ENCODE measurements around the gene INPP5A. TPM values are rescaled to one million over a fixed set of nuclear protein-coding genes. Genes with fewer than 3 reads are reported as not detected.

Gene INPP5A
- total and polyA plus RNA-seq, 4 donors, result 34.7 to 43.5 (median 41.2) TPM

- H3K4me1 ChIP-seq (ENCODE audit: control insufficient read depth, insufficient read depth, low read length), result peaks cover under 1% of the 10 kb centered on the region
- DNase-seq (ENCODE audit: low read depth in 4 of 6, low spot score in 6 of 6), result no peak
- H3K9me3 ChIP-seq (ENCODE audit: control insufficient read depth, insufficient read depth, low read length), result no peaks in the 10 kb centered on the region
- WGBS (ENCODE audit: insufficient coverage), result 94% methylated on average over 18 of the region's 18 CpGs
- H3K27me3 ChIP-seq (ENCODE audit: control insufficient read depth, insufficient read depth, low read length), result no peaks in the 10 kb centered on the region
- peaks cover 94% of the 10 kb centered on the region for H3K36me3 ChIP-seq (ENCODE audit: control insufficient read depth, insufficient read depth, low read length)
- H3K4me3 ChIP-seq (ENCODE audit: low read depth, low read length), result no peak overlapping the region
- no peak overlapping the region for H3K27ac ChIP-seq (ENCODE audit: low read depth, low read length)
Observed at GRCh38 chr10:132754071-132754470, 216.5 kb downstream of the INPP5A start.

- no peaks in the 10 kb centered on the region for H3K27me3 ChIP-seq (ENCODE audit: control insufficient read depth, insufficient read depth, low read length)
- WGBS (ENCODE audit: insufficient coverage), result 99% methylated on average over 15 of the region's 15 CpGs
- H3K4me3 ChIP-seq (ENCODE audit: low read depth, low read length), result no peak overlapping the region
- H3K9me3 ChIP-seq (ENCODE audit: control insufficient read depth, insufficient read depth, low read length), result no peaks in the 10 kb centered on the region
- no peaks in the 10 kb centered on the region for H3K4me1 ChIP-seq (ENCODE audit: control insufficient read depth, insufficient read depth, low read length)
- H3K27ac ChIP-seq (ENCODE audit: low read depth, low read length), result no peak overlapping the region
- H3K36me3 ChIP-seq (ENCODE audit: control insufficient read depth, insufficient read depth, low read length), result peaks cover 94% of the 10 kb centered on the region
- no peak for DNase-seq (ENCODE audit: low read depth in 4 of 6, low spot score in 6 of 6)
Observed at GRCh38 chr10:132755166-132755711, 217.7 kb downstream of the INPP5A start.

DNA sequence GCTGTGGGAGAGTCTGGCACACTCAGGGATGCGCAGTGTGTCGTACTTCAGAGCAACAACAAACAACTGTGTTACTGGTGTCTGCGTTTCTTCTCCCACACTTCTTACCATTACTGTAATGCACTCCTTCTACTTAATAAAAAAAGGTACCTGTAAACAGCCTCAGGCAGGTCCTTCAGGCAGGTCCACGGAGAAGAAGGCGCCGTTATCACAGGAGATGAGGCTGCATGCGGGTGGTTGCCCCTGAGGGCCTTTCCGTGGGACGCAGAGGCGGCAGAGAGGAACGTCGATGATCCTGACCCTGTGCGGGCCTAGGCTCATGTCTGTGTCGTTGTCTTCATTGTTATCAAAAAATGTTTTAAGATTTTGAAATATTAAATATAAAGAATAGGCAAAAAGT, 219.0 kb downstream of the INPP5A start:
- Histone ChIP-seq H3K27ac (ENCODE audit: low read depth, low read length) (no peak overlapping the region), H3K4me3 (ENCODE audit: low read depth, low read length) (no peak overlapping the region), H3K27me3 (ENCODE audit: control insufficient read depth, insufficient read depth, low read length) (no peaks in the 10 kb centered on the region), H3K9me3 (ENCODE audit: control insufficient read depth, insufficient read depth, low read length) (no peaks in the 10 kb centered on the region), H3K4me1 (ENCODE audit: control insufficient read depth, insufficient read depth, low read length) (no peaks in the 10 kb centered on the region), H3K36me3 (ENCODE audit: control insufficient read depth, insufficient read depth, low read length) (peaks cover 90% of the 10 kb centered on the region)
- WGBS (ENCODE audit: insufficient coverage), result 96% methylated on average over 8 of the region's 14 CpGs
- no peak for DNase-seq (ENCODE audit: low read depth in 4 of 6, low spot score in 6 of 6)

- Histone ChIP-seq H3K36me3 (ENCODE audit: control insufficient read depth, insufficient read depth, low read length) (peaks cover 87% of the 10 kb centered on the region), H3K9me3 (ENCODE audit: control insufficient read depth, insufficient read depth, low read length) (no peaks in the 10 kb centered on the region), H3K27me3 (ENCODE audit: control insufficient read depth, insufficient read depth, low read length) (no peaks in the 10 kb centered on the region), H3K4me3 (ENCODE audit: low read depth, low read length) (no peak overlapping the region), H3K27ac (ENCODE audit: low read depth, low read length) (no peak overlapping the region), H3K4me1 (ENCODE audit: control insufficient read depth, insufficient read depth, low read length) (no peaks in the 10 kb centered on the region)
- DNase-seq (ENCODE audit: low read depth in 4 of 6, low spot score in 6 of 6), result no peak
- WGBS (ENCODE audit: insufficient coverage), result 97% methylated on average over 27 of the region's 27 CpGs
Observed at GRCh38 chr10:132757171-132757570, 219.6 kb downstream of the INPP5A start.

DNA sequence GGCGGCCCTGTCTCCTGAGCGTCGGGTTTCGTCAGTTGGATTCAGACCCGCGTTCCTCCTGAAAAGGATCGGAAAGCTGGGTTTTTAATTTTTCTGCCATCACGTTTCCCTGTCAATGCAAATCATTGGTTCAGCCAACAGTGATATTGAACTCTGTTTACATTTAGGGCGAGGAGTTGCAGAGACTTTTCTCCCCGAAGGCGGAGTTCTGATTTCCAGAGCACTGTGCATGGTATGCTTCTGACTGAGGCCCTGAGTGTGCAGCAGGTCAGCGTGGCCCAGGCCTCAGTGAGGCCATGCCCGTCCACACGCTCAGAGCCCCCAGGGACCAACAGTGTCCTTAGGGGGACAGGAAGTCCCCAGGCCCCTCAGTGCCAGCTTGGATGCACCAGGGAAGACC, 221.3 kb downstream of the INPP5A start:
- H3K27me3 ChIP-seq (ENCODE audit: control insufficient read depth, insufficient read depth, low read length), result no peaks in the 10 kb centered on the region
- WGBS (ENCODE audit: insufficient coverage), result 95% methylated on average over 14 of the region's 14 CpGs
- H3K4me3 ChIP-seq (ENCODE audit: low read depth, low read length), result no peak overlapping the region
- peaks cover 75% of the 10 kb centered on the region for H3K36me3 ChIP-seq (ENCODE audit: control insufficient read depth, insufficient read depth, low read length)
- no peaks in the 10 kb centered on the region for H3K9me3 ChIP-seq (ENCODE audit: control insufficient read depth, insufficient read depth, low read length)
- no peak for DNase-seq (ENCODE audit: low read depth in 4 of 6, low spot score in 6 of 6)
- no peak overlapping the region for H3K27ac ChIP-seq (ENCODE audit: low read depth, low read length)
- no peaks in the 10 kb centered on the region for H3K4me1 ChIP-seq (ENCODE audit: control insufficient read depth, insufficient read depth, low read length)

GRCh38 chr10:132761395-132762060, 223.9 kb downstream of the INPP5A start:
- Histone ChIP-seq H3K9me3 (ENCODE audit: control insufficient read depth, insufficient read depth, low read length) (no peaks in the 10 kb centered on the region), H3K27ac (ENCODE audit: low read depth, low read length) (no peak overlapping the region), H3K27me3 (ENCODE audit: control insufficient read depth, insufficient read depth, low read length) (no peaks in the 10 kb centered on the region), H3K4me1 (ENCODE audit: control insufficient read depth, insufficient read depth, low read length) (peaks cover 10% of the 10 kb centered on the region), H3K4me3 (ENCODE audit: low read depth, low read length) (no peak overlapping the region), H3K36me3 (ENCODE audit: control insufficient read depth, insufficient read depth, low read length) (peaks cover 58% of the 10 kb centered on the region)
- 99% methylated on average over 7 of the region's 11 CpGs for WGBS (ENCODE audit: insufficient coverage)
- no peak for DNase-seq (ENCODE audit: low read depth in 4 of 6, low spot score in 6 of 6)

- no peaks in the 10 kb centered on the region for H3K9me3 ChIP-seq (ENCODE audit: control insufficient read depth, insufficient read depth, low read length)
- no peaks in the 10 kb centered on the region for H3K27me3 ChIP-seq (ENCODE audit: control insufficient read depth, insufficient read depth, low read length)
- 100% methylated on average over 2 of the region's 6 CpGs for WGBS (ENCODE audit: insufficient coverage)
- peaks cover 58% of the 10 kb centered on the region for H3K36me3 ChIP-seq (ENCODE audit: control insufficient read depth, insufficient read depth, low read length)
- H3K27ac ChIP-seq (ENCODE audit: low read depth, low read length), result no peak overlapping the region
- DNase-seq (ENCODE audit: low read depth in 4 of 6, low spot score in 6 of 6), result no peak
- H3K4me3 ChIP-seq (ENCODE audit: low read depth, low read length), result no peak overlapping the region
- peaks cover 10% of the 10 kb centered on the region for H3K4me1 ChIP-seq (ENCODE audit: control insufficient read depth, insufficient read depth, low read length)
Observed at GRCh38 chr10:132762267-132762666, 224.7 kb downstream of the INPP5A start.

- no peak overlapping the region for H3K27ac ChIP-seq (ENCODE audit: low read depth, low read length)
- DNase-seq (ENCODE audit: low read depth in 4 of 6, low spot score in 6 of 6), result no peak
- peaks cover 58% of the 10 kb centered on the region for H3K36me3 ChIP-seq (ENCODE audit: control insufficient read depth, insufficient read depth, low read length)
- no peak overlapping the region for H3K4me3 ChIP-seq (ENCODE audit: low read depth, low read length)
- no peaks in the 10 kb centered on the region for H3K9me3 ChIP-seq (ENCODE audit: control insufficient read depth, insufficient read depth, low read length)
- peaks cover 10% of the 10 kb centered on the region for H3K4me1 ChIP-seq (ENCODE audit: control insufficient read depth, insufficient read depth, low read length)
- WGBS (ENCODE audit: insufficient coverage), result 96% methylated on average over 5 of the region's 5 CpGs
- H3K27me3 ChIP-seq (ENCODE audit: control insufficient read depth, insufficient read depth, low read length), result no peaks in the 10 kb centered on the region
Observed at GRCh38 chr10:132763545-132763944, 226.0 kb downstream of the INPP5A start.

DNA sequence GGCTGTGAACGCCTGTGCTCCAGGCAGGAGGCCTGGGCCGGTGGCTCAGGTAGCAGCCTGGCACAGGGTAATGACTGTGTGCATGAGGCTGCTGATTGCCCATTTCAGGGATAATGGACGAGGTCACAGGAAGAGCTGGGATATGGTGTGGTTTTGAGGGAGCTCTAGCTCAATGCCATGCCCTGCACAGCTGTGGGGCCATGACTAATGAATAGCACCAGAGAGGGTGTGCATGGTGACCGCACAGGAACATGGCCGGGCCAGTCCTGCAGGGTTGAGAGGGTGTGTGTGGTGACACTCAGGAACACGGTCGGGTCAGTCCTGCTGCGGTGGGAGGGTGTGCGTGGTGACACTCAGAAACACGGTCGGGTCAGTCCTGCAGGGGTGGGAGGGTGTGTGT, 226.5 kb downstream of the INPP5A start:
- no peak for DNase-seq (ENCODE audit: low read depth in 4 of 6, low spot score in 6 of 6)
- H3K27me3 ChIP-seq (ENCODE audit: control insufficient read depth, insufficient read depth, low read length), result no peaks in the 10 kb centered on the region
- H3K4me3 ChIP-seq (ENCODE audit: low read depth, low read length), result no peak overlapping the region
- no peak overlapping the region for H3K27ac ChIP-seq (ENCODE audit: low read depth, low read length)
- no peaks in the 10 kb centered on the region for H3K9me3 ChIP-seq (ENCODE audit: control insufficient read depth, insufficient read depth, low read length)
- 91% methylated on average over 11 of the region's 11 CpGs for WGBS (ENCODE audit: insufficient coverage)
- H3K4me1 ChIP-seq (ENCODE audit: control insufficient read depth, insufficient read depth, low read length), result peaks cover 10% of the 10 kb centered on the region
- peaks cover 57% of the 10 kb centered on the region for H3K36me3 ChIP-seq (ENCODE audit: control insufficient read depth, insufficient read depth, low read length)

DNA sequence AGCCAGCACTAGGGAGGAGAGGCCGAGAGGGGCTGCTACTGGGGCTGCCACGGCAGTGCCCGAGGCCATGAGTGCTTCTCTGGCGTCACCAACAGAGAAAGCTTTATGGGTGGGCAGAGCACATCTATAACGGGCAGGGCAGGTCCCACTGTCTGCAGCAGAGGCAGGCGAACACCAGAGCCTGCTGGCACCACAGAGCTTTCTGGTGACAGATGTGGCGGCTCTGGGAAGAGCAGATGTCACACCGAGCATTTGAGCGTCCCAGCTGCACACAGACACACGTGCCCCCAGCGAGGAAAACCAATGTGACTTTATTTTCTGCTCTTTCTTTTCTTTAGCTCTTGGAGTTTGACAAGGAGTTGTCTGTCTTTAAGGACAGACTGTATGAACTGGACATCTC, 227.8 kb downstream of the INPP5A start:
- peak overlapping the region; percentile 7 for H3K27ac ChIP-seq (ENCODE audit: low read depth, low read length)
- DNase-seq (ENCODE audit: low read depth in 4 of 6, low spot score in 6 of 6), result peak in 1 of 6 donors; percentile 59

More for the DNA sequence above, 227.8 kb downstream of the INPP5A start:
- Histone ChIP-seq H3K4me1 (ENCODE audit: control insufficient read depth, insufficient read depth, low read length) (peaks cover 10% of the 10 kb centered on the region), H3K36me3 (ENCODE audit: control insufficient read depth, insufficient read depth, low read length) (peaks cover 55% of the 10 kb centered on the region), H3K4me3 (ENCODE audit: low read depth, low read length) (no peak overlapping the region), H3K27me3 (ENCODE audit: control insufficient read depth, insufficient read depth, low read length) (no peaks in the 10 kb centered on the region), H3K9me3 (ENCODE audit: control insufficient read depth, insufficient read depth, low read length) (no peaks in the 10 kb centered on the region)
- 55% methylated on average over 10 of the region's 11 CpGs for WGBS (ENCODE audit: insufficient coverage)
